DOHH2 (cell line): Measurements from ENCODE around the gene PSMB5.

Source experiments
- H3F3A ChIP-seq: fragments of 200-600 bp; sonication (generic), shearing (Covaris generic); 2 replicates; pipeline ENCODE4 v1.6.0; 2016; ENCODE audit warnings: antibody characterized with exemption, mild to moderate bottlenecking; ENCODE audit not compliant: control insufficient read depth, insufficient read depth
- H3K27ac ChIP-seq: fragments of 200-600 bp; sonication (generic); 2 replicates; pipeline ENCODE4 v1.5.1; 2014; ENCODE audit warnings: low read depth, mild to moderate bottlenecking, low read length, moderate library complexity
- H3K27me3 ChIP-seq: fragments of 200-600 bp; sonication (generic); 2 replicates; pipeline ENCODE4 v1.6.1; 2014; ENCODE audit warnings: mild to moderate bottlenecking, low read length, mixed read lengths; ENCODE audit not compliant: control insufficient read depth
- H3K36me3 ChIP-seq: fragments of 200-600 bp; sonication (generic); 2 replicates; pipeline ENCODE4 v1.6.1; 2014; ENCODE audit warnings: mild to moderate bottlenecking, low read length, moderate library complexity, mixed read lengths; ENCODE audit not compliant: control insufficient read depth
- H3K4me1 ChIP-seq: fragments of 200-600 bp; sonication (generic); 2 replicates; pipeline ENCODE4 v1.6.1; 2014; ENCODE audit warnings: mild to moderate bottlenecking, low read length, mixed read lengths; ENCODE audit not compliant: control insufficient read depth
- H3K4me2 ChIP-seq: fragments of 200-600 bp; sonication (generic); 2 replicates; pipeline ENCODE4 v1.6.0; 2014; ENCODE audit warnings: mild to moderate bottlenecking, low read length, moderate library complexity
- H3K4me3 ChIP-seq: fragments of 200-600 bp; sonication (generic); 2 replicates; pipeline ENCODE4 v1.5.1; 2014; ENCODE audit warnings: mild to moderate bottlenecking, low read length, mixed read lengths
- H3K79me2 ChIP-seq: fragments of 200-600 bp; sonication (generic); 2 replicates; pipeline ENCODE4 v1.6.1; 2014; ENCODE audit warnings: mild to moderate bottlenecking, low read length, mixed read lengths; ENCODE audit not compliant: control insufficient read depth
- H3K9me2 ChIP-seq: fragments of 200-600 bp; sonication (generic); replicated peaks from 2 replicates; pipeline ENCODE4 v1.6.1; 2014; ENCODE audit warnings: mild to moderate bottlenecking, low read length, mixed read lengths; ENCODE audit not compliant: control insufficient read depth
- H3K9me3 ChIP-seq: fragments of 200-600 bp; sonication (generic); 2 replicates; pipeline ENCODE4 v1.6.1; 2014; ENCODE audit warnings: antibody characterized with exemption, low read length, mixed read lengths; ENCODE audit not compliant: control insufficient read depth, insufficient read depth
- H4K20me1 ChIP-seq: fragments of 200-600 bp; sonication (generic); 2 replicates; pipeline ENCODE4 v1.6.0; 2014; ENCODE audit warnings: low read depth, mild to moderate bottlenecking, antibody characterized with exemption, low read length, moderate library complexity; ENCODE audit not compliant: control insufficient read depth, insufficient read depth
- CTCF ChIP-seq: fragments of 200-600 bp; sonication (generic); IDR thresholded peaks from one replicate; pipeline ENCODE4 v1.5.1; 2014; ENCODE audit warnings: antibody characterized with exemption, mild to moderate bottlenecking, low read depth, low read length; ENCODE audit not compliant: poor library complexity, severe bottlenecking
- EZH2phosphoT487 ChIP-seq: fragments of 200-600 bp; sonication (generic); IDR thresholded peaks from 2 replicates; pipeline ENCODE4 v1.6.1; 2017; ENCODE audit warnings: borderline replicate concordance, mild to moderate bottlenecking, antibody characterized with exemption, low read length, moderate library complexity, mixed read lengths

PSMB5 gene

GRCh38 chr14:23008831-23009230, 25.9 kb downstream of the PSMB5 start:
- Histone ChIP-seq H3K9me3 (no peaks in the 10 kb centered on the region), H3K27me3 (no peaks in the 10 kb centered on the region), H3K4me1 (peaks cover 52% of the 10 kb centered on the region), H3K4me2 (peak overlapping the region; percentile 98), H3K4me3 (peak overlapping the region; percentile 89), H3K79me2 (peaks cover 42% of the 10 kb centered on the region), H4K20me1 (no peaks in the 10 kb centered on the region), H3K9me2 (no peaks in the 10 kb centered on the region), H3K36me3 (peaks cover 7% of the 10 kb centered on the region; the same call in 1 of the 2 replicates), H3F3A (peaks cover 24% of the 10 kb centered on the region), H3K27ac (peak overlapping the region; percentile 87)
- no peak for TF ChIP-seq CTCF
- TF ChIP-seq EZH2phosphoT487, result no peak

- H3K79me2 ChIP-seq, result peaks cover 42% of the 10 kb centered on the region
- peak overlapping the region; percentile 87 for H3K27ac ChIP-seq
- H3K4me3 ChIP-seq, result peak overlapping the region; percentile 89
- H3K4me2 ChIP-seq, result peak overlapping the region; percentile 98
- peaks cover 52% of the 10 kb centered on the region for H3K4me1 ChIP-seq
- no peaks in the 10 kb centered on the region for H4K20me1 ChIP-seq
- H3F3A ChIP-seq, result peaks cover 24% of the 10 kb centered on the region
- no peaks in the 10 kb centered on the region for H3K9me3 ChIP-seq
- TF ChIP-seq EZH2phosphoT487, result no peak
- peak; percentile 55 for TF ChIP-seq CTCF
- no peaks in the 10 kb centered on the region for H3K27me3 ChIP-seq
- no peaks in the 10 kb centered on the region for H3K9me2 ChIP-seq
- peaks cover 7% of the 10 kb centered on the region; the same call in 1 of the 2 replicates for H3K36me3 ChIP-seq
Observed at GRCh38 chr14:23006544-23007419, 27.9 kb downstream of the PSMB5 start.

- H3K79me2 ChIP-seq, result peaks cover 42% of the 10 kb centered on the region
- peaks cover 50% of the 10 kb centered on the region for H3K4me1 ChIP-seq
- peaks cover 21% of the 10 kb centered on the region for H3F3A ChIP-seq
- peaks cover 7% of the 10 kb centered on the region; the same call in 1 of the 2 replicates for H3K36me3 ChIP-seq
- no peaks in the 10 kb centered on the region for H3K27me3 ChIP-seq
- peak overlapping the region; percentile 87 for H3K27ac ChIP-seq
- no peaks in the 10 kb centered on the region for H4K20me1 ChIP-seq
- H3K9me2 ChIP-seq, result no peaks in the 10 kb centered on the region
- TF ChIP-seq CTCF (no peak), EZH2phosphoT487 (no peak)
- H3K4me3 ChIP-seq, result peak overlapping the region; percentile 89
- no peaks in the 10 kb centered on the region for H3K9me3 ChIP-seq
- H3K4me2 ChIP-seq, result peak overlapping the region; percentile 98
Observed at GRCh38 chr14:23006188-23006534, 28.5 kb downstream of the PSMB5 start.
